Limb (tissue), 2 donors: ENCODE measurements around the gene IQCK.

Experiments
- DNase-seq, 2 donors: peaks; one replicate each; pipeline ENCODE4 v3.0.0-alpha.2; 2016; ENCODE audit errors: extremely low spot score in 2 of 2

IQCK gene

GRCh38 chr16:19883966-19884485 lies 166.0 kb downstream of the IQCK start:
- DNase-seq, result peak in 1 of 2 donors; percentile 75

GRCh38 chr16:19884611-19885450 lies 166.8 kb downstream of the IQCK start, which contains the start of gene GPRC5B:
TSS of gene GPRC5B (minus strand) at chr16:19884848. CDS start at chr16:19872845, 12,003 bp downstream.
- peak; percentile 4 to 84 for DNase-seq

- peak in 1 of 2 donors; percentile 61 for DNase-seq
Observed at GRCh38 chr16:19885451-19886072, 167.5 kb downstream of the IQCK start.

DNA sequence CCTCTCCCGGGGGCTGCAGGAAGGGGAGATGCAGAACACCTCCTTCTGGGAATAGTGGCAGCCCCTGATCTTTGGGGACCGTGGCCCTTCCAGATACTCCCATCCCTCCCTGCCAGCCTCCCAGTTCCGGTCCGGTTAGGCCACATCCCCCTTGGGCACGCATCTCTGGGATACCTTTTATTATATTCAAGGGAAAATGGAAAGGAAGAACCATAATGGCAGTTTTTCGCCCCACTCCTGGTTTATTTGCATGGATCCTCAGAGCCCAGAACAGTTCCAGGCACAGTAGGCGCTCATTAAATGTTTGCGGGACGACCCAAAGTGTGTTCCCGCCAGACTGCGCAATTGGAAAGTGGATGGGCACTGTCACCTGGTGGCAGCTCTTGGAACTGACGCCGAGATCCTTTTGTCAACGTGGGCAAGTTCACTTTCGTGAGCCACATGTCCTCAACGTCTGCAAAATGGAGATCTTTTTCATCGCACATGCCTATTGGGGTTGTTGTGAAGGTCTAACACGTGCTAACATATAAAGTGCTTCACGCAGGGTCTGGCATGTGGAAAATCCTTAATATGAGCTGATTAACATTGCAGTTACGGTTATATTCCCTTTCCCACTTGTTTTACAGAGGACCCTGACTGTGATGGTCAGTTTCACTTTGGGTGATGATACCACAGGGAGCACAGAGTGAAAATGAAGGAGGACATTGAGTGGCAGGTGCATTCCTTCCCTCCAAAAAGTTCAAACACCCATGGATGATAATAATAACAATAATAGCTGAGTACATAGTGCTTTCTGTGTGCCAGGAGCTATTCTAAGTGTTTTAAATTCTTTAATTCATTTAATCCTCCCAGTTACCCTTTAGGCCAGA lies 168.2 kb downstream of the IQCK start:
- peak; percentile 79 to 90 for DNase-seq

- DNase-seq, result no peak
Observed at GRCh38 chr16:19888834-19889233, 170.8 kb downstream of the IQCK start.

- DNase-seq, result no peak
Observed at GRCh38 chr16:19890901-19891300, 172.8 kb downstream of the IQCK start.

GRCh38 chr16:19892902-19893301 lies 174.8 kb downstream of the IQCK start:
- no peak for DNase-seq

GRCh38 chr16:19894586-19894985 lies 176.5 kb downstream of the IQCK start:
- no peak for DNase-seq

GRCh38 chr16:19896951-19897350 lies 178.9 kb downstream of the IQCK start:
- no peak for DNase-seq

DNA sequence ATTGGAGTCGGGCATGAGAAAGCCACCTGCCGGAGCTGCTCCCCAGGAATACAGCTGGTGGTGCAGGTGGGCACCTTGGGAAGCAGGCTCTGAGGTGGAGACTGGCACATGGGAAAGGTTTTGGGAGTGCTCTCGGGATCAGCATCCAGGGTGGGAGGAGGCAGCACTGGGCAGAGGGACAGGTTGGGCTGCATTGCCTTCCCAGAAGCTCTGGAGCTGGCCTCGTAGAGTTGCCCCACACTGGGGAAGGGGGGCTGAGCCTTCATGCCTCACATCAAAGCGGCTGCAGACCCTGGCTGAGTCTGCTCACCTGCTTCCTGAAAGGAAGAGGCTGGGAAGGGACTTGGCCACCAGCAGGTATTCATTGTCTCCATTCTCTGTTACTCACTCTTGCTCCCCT lies 180.1 kb downstream of the IQCK start:
- DNase-seq, result no peak

DNA sequence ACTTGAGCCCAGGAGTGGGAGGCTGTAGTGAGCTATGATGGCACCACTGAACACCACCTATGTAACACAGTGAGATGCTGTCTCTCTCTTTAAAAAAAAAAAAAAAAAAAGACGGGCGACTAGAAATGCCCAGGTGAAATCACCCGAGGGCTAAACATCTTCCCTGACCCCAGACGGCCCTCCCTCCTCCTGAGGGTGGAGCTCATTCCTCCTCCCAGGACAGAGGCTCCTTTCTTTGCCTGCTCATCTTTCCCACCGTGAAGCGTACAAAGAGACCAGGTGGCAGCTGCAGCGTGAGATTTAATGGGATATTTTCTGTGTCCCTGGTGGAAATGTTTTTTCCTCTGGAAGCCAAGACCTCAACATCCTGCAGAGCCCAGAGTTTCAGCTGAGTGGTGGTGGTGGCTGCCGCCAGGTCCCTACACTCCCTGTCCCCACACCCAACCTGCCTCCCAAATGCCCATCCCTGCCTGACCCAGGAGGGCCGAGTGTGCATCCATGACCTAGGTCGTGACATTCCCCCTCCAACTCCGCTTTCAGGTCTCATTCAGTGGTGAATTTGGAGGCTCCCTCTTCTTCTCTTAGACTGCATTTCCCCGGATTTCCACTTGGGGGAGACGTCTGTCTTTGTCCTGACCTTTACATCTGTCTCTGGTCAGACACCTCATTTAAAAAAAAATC lies 181.0 kb downstream of the IQCK start:
- DNase-seq, result peak in 1 of 2 donors; percentile 43

DNA sequence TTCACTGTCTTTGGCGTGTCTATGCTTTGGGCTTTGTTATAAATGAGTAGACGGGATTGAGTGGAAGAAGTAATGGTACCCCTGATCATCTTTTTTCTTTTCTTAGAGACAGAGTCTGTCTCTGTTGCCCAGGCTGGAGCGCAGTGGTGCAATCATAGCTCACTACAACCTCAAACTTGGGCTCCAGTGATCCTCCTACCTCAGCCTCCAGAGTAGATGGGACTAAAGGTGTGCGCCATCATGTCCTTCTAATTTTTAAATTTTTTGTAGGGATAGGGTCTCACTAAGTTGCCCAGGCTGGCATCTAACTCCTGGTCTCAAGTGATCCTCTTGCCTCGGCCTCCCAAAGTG lies 181.5 kb downstream of the IQCK start:
- no peak for DNase-seq

DNA sequence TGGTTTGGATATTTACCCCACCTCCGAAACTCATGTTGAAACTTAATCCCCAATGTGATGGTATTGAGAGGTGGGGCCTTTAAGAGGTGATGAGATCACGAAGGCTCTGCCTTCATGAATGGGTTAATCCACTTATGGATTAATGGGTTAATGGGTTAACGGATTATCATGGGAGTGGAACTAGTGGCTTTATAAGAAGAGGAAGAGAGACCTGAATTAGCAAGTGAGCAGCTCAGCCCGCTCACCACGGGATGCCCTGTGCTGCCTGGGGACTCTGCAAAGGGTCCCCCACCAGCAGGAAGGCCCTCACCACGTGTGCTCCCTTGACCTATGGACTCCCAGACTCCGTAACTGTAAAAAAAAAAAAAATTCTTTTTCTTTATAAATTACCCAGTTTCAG lies 183.1 kb downstream of the IQCK start:
- DNase-seq, result no peak

DNA sequence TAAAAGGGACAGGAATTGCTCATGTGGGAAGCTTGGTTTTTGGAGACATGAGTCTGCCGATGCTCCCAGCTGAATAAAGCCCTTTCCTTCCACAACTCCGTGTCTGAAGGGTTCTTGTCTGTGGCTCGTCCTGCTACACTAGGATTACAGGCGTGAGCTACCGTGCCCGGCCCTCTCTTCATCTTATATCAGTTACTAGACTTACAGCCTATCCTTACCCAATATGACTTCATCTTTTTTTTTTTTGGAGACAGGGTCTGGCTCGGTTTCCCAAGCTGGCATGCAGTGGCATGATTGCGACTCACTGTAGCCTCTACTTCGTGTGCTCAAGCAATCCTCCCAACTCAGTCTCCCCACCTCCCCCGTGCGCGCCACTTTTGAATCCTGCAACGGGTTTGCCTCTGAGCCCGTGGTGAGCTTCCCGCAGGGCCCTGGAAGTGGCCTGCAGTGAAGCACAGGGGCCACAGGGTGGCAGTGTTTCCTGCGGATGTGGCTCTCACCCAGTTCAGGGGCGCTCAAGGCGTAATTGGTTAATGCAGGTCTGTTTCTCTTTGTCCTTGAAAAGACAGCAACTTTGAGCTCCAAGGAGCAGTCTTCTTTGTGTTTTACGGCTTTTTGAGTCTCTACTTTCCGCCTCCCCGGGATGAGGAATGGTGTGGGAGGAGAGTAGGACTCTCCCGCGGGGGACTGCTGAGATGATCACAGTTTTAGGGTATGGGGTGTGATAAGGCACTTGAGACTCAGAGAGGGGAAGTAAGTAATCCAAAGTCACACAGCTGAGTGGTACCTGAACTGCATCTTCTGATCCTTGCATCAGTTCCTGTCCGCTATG lies 189.3 kb downstream of the IQCK start:
- peak; percentile 65 to 85 for DNase-seq
